Stimulated activated CD4-positive, alpha-beta T cell treated with anti-CD3 and anti-CD28 coated beads, Interleukin-4, amount 100 ng/mL, for 24 hours (primary cell): Measurements from ENCODE around the gene SRC.

Source experiments
- DNase-seq: peaks from one replicate; pipeline ENCODE4 v3.0.0-alpha.2; 2020

SRC gene

GRCh38 chr20:37397954-37398749 lies 52.2 kb downstream of the SRC start:
- DNase-seq: no peak

GRCh38 chr20:37398750-37399621 lies 53.0 kb downstream of the SRC start:
- DNase-seq: no peak

GRCh38 chr20:37401282-37401929 lies 55.5 kb downstream of the SRC start:
- no peak for DNase-seq

- no peak for DNase-seq
Measured at GRCh38 chr20:37401930-37402675, 56.2 kb downstream of the SRC start.

- no peak for DNase-seq
Measured at GRCh38 chr20:37403107-37404033, 57.4 kb downstream of the SRC start.

GRCh38 chr20:37404461-37404890 lies 58.5 kb downstream of the SRC start:
- DNase-seq: no peak

GRCh38 chr20:37405351-37405897 lies 59.5 kb downstream of the SRC start:
- DNase-seq: no peak

- peak; percentile 32 for DNase-seq
Measured at GRCh38 chr20:37406010-37406998, 60.4 kb downstream of the SRC start.

GRCh38 chr20:37407019-37407566 lies 61.2 kb downstream of the SRC start:
- no peak for DNase-seq

- no peak for DNase-seq
Measured at GRCh38 chr20:37407573-37408002, 61.6 kb downstream of the SRC start.

- no peak for DNase-seq
Measured at GRCh38 chr20:37408302-37409193, 62.6 kb downstream of the SRC start.

- no peak for DNase-seq
Measured at GRCh38 chr20:37411408-37412219, 65.7 kb downstream of the SRC start.

GRCh38 chr20:37413023-37413334 lies 67.0 kb downstream of the SRC start:
- no peak for DNase-seq

- no peak for DNase-seq
Measured at GRCh38 chr20:37413379-37413778, 67.4 kb downstream of the SRC start.

- DNase-seq: no peak
Measured at GRCh38 chr20:37414224-37415035, 68.5 kb downstream of the SRC start.

GRCh38 chr20:37415118-37416085 lies 69.5 kb downstream of the SRC start:
- no peak for DNase-seq
